ENCODE results near the gene POMP. TPM values are rescaled to one million over a fixed set of nuclear protein-coding genes. Genes with fewer than 3 reads are reported as not detected.
A peak's percentile ranks its signal among the peaks of the same experiment; 100 is the strongest.

Gene POMP
- polyA plus RNA-seq, 3 donors, result 31.3 to 153 (median 145) TPM

- Mint-ChIP-seq H3K4me1 (peaks cover 69% of the 10 kb centered on the region), H3K4me3 (no peak overlapping the region), H3K36me3 (no peaks in the 10 kb centered on the region), H3K27me3 (ENCODE audit: low read depth in 3 of 3) (no peaks in the 10 kb centered on the region), H3K9me3 (no peaks in the 10 kb centered on the region), H3K27ac (peak overlapping the region; percentile 54 to 85 (median 75))
- WGBS (ENCODE audit: insufficient coverage), result no CpG with 5 or more reads among the region's 5 CpGs
- Histone ChIP-seq H3K36me3 (replicated peaks in 1 of 2; ENCODE audit: control insufficient read depth in 1 of 2, insufficient read depth in 2 of 2, low read length in 2 of 2) (no peaks in the 10 kb centered on the region), H3K9ac (ENCODE audit: insufficient read depth, low read length, poor library complexity, severe bottlenecking) (no peak overlapping the region), H2AFZ (ENCODE audit: insufficient read depth, low read depth, low read length, poor library complexity, severe bottlenecking) (no peak overlapping the region), H3K4me1 (ENCODE audit: control insufficient read depth in 1 of 2, insufficient read depth in 2 of 2, low read length in 2 of 2) (peaks cover 70 to 75% of the 10 kb centered on the region in 2 donors), H3K4me2 (replicated peaks; ENCODE audit: extremely low read depth, low read length, poor library complexity, severe bottlenecking) (peak overlapping the region; percentile 46), H4K20me1 (ENCODE audit: insufficient read depth, low read length) (no peaks in the 10 kb centered on the region), H3K9me3 (replicated peaks in 1 of 2; ENCODE audit: control insufficient read depth in 1 of 2, insufficient read depth in 1 of 2, low read length in 2 of 2) (no peaks in the 10 kb centered on the region), H3K27me3 (ENCODE audit: control insufficient read depth in 2 of 2, insufficient read depth in 2 of 2, low read length in 2 of 2) (no peaks in the 10 kb centered on the region), H3K79me2 (ENCODE audit: insufficient read depth, low read length) (no peaks in the 10 kb centered on the region), H3K27ac (ENCODE audit: low read depth in 1 of 2, low read length in 2 of 2) (peak overlapping the region in 1 of 2 donors; percentile 68), H3K4me3 (replicated peaks in 1 of 3; ENCODE audit: low read depth in 2 of 3, low read length in 3 of 3) (peak overlapping the region in 1 of 3 experiments; percentile 30)
- TF ChIP-seq CTCF (IDR thresholded peaks at IDR 0.05), result no peak
- intact Hi-C loops (cut with micrococcal nuclease), result loop anchor here in 1 of 2 donors (5.0 kb wide), 1 partner anchor 144 kb away; no protein-coding TSS in a partner anchor
- DNase-seq, result peak; percentile 40 to 85 (median 81)
Observed at GRCh38 chr13:28621449-28621848, 37.5 kb upstream of the POMP start.

- no peaks in the 10 kb centered on the region for H3K36me3 ChIP-seq (replicated peaks in 1 of 2; ENCODE audit: control insufficient read depth in 1 of 2, insufficient read depth in 2 of 2, low read length in 2 of 2)
- H3K4me3 Mint-ChIP-seq, result peak overlapping the region; percentile 45 to 46
- no peaks in the 10 kb centered on the region for H3K27me3 ChIP-seq (ENCODE audit: control insufficient read depth in 2 of 2, insufficient read depth in 2 of 2, low read length in 2 of 2)
- H3K9ac ChIP-seq (ENCODE audit: insufficient read depth, low read length, poor library complexity, severe bottlenecking), result no peak overlapping the region
- H3K79me2 ChIP-seq (ENCODE audit: insufficient read depth, low read length), result no peaks in the 10 kb centered on the region
- peak overlapping the region; percentile 74 to 92 (median 85) for H3K27ac Mint-ChIP-seq
- H3K27me3 Mint-ChIP-seq (ENCODE audit: low read depth in 3 of 3), result no peaks in the 10 kb centered on the region
- H2AFZ ChIP-seq (ENCODE audit: insufficient read depth, low read depth, low read length, poor library complexity, severe bottlenecking), result no peak overlapping the region
- no peaks in the 10 kb centered on the region for H3K9me3 Mint-ChIP-seq
- H3K4me2 ChIP-seq (replicated peaks; ENCODE audit: extremely low read depth, low read length, poor library complexity, severe bottlenecking), result peak overlapping the region; percentile 44
- 1% methylated on average over 8 of the region's 8 CpGs for WGBS (ENCODE audit: insufficient coverage)
- H3K36me3 Mint-ChIP-seq, result no peaks in the 10 kb centered on the region
- peaks cover 69 to 75% of the 10 kb centered on the region in 2 donors for H3K4me1 ChIP-seq (ENCODE audit: control insufficient read depth in 1 of 2, insufficient read depth in 2 of 2, low read length in 2 of 2)
- H3K4me1 Mint-ChIP-seq, result peaks cover 69% of the 10 kb centered on the region
- H3K9me3 ChIP-seq (replicated peaks in 1 of 2; ENCODE audit: control insufficient read depth in 1 of 2, insufficient read depth in 1 of 2, low read length in 2 of 2), result no peaks in the 10 kb centered on the region
- TF ChIP-seq CTCF (IDR thresholded peaks at IDR 0.05), result no peak
- no peaks in the 10 kb centered on the region for H4K20me1 ChIP-seq (ENCODE audit: insufficient read depth, low read length)
- peak overlapping the region; percentile 64 for H3K27ac ChIP-seq (ENCODE audit: low read depth in 1 of 2, low read length in 2 of 2)
- H3K4me3 ChIP-seq (replicated peaks in 1 of 3; ENCODE audit: low read depth in 2 of 3, low read length in 3 of 3), result peak overlapping the region in 1 of 3 experiments; percentile 30
- peak; percentile 69 to 86 (median 80) for DNase-seq
- intact Hi-C loops (cut with micrococcal nuclease), result loop anchor here in 1 of 2 donors (5.0 kb wide), 1 partner anchor 145 kb away; no protein-coding TSS in a partner anchor
Observed at GRCh38 chr13:28622286-28622685, 36.6 kb upstream of the POMP start.
